Uterus (tissue), 2 donors: ENCODE measurements around the gene MXD4.

ENCODE experiments used
- POLR2A ChIP-seq, 2 donors: fragments of 450-650 bp; IDR thresholded peaks; one replicate each; pipeline ENCODE4 v1.6.1; 2016; ENCODE audit warnings: antibody characterized with exemption in 2 of 2, mild to moderate bottlenecking in 1 of 2, moderate library complexity in 1 of 2
- TF ChIP-seq, protein P1 (sequence below), 4 experiments: fragments of 200-600 bp in 2 of 4; fragments of 450-650 bp in 2 of 4; sonication (generic) in 2 of 4; IDR thresholded peaks; one replicate each; pipeline ENCODE4 v1.5.1; 2016 to 2019; ENCODE audit warnings: antibody characterized with exemption in 4 of 4, mild to moderate bottlenecking in 2 of 4, moderate library complexity in 1 of 4

DNA sequence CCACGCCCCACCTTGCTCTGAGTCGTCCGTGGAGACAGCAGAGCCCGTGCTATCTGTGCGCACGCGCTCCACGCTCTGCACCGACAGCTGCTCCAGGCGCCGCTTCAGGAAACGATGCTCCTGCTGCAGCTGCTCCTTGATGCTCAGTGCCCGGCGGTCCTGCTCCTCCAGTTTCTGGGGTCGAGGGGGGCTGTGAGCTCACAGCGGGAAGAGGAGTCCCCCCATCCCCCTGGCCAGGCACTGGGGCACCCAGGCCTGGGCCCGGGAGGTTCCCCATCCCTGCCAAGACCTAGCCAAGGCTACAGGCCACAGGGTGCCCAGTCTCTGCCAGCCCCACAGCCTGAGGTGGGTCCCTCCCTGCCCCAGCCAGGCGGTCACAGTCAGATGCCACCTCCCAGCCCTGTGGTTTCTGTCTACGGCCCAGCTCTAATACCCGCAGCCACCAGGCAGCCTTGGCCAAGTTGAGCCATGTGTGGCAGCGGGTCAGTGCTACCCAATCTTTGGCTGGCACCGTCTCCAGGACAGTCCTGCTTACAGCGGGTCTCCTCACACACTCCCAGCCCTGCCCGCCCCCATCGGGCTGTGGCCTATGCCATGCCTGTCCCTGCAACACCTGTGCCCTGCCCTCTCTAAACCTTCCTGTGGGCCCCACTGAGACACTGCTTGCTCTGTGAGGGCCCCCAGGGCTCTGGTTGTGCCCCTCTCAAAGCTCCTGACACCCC is 10.7 kb downstream of the MXD4 start:
- TF ChIP-seq, protein P1, sequence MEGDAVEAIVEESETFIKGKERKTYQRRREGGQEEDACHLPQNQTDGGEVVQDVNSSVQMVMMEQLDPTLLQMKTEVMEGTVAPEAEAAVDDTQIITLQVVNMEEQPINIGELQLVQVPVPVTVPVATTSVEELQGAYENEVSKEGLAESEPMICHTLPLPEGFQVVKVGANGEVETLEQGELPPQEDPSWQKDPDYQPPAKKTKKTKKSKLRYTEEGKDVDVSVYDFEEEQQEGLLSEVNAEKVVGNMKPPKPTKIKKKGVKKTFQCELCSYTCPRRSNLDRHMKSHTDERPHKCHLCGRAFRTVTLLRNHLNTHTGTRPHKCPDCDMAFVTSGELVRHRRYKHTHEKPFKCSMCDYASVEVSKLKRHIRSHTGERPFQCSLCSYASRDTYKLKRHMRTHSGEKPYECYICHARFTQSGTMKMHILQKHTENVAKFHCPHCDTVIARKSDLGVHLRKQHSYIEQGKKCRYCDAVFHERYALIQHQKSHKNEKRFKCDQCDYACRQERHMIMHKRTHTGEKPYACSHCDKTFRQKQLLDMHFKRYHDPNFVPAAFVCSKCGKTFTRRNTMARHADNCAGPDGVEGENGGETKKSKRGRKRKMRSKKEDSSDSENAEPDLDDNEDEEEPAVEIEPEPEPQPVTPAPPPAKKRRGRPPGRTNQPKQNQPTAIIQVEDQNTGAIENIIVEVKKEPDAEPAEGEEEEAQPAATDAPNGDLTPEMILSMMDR (IDR thresholded peaks at IDR 0.05), result no peak
- no peak for TF ChIP-seq POLR2A (IDR thresholded peaks at IDR 0.05)
